ENCODE measurements around the gene PFDN6. TPM values are rescaled to one million over a fixed set of nuclear protein-coding genes. Genes with fewer than 3 reads are reported as not detected.

The PFDN6 gene
- total RNA-seq, 1 experiment from 2014 or later: 85.8 TPM

GRCh38 chr6:33299237-33299944, 10.0 kb downstream of the PFDN6 start:
- no peaks in the 10 kb centered on the region for H3K9me3 Mint-ChIP-seq
- Histone ChIP-seq H4K20me1 (ENCODE audit: control insufficient read depth, insufficient read depth, insufficient read length) (no peaks in the 10 kb centered on the region), H3K79me2 (ENCODE audit: insufficient read depth, low read length) (peaks cover 3% of the 10 kb centered on the region; the same call in 1 of the 2 replicates), H2AFZ (ENCODE audit: low read length) (no peak overlapping the region), H2BK5ac (ENCODE audit: insufficient read length, low read length) (no peak overlapping the region), H3K4me1 (ENCODE audit: insufficient read depth, low read length) (no peaks in the 10 kb centered on the region), H4K5ac (ENCODE audit: insufficient read length, low read depth, low read length) (no peak overlapping the region), H3K9ac (ENCODE audit: extremely low read depth, insufficient read length, low read length) (peak overlapping the region; percentile 85), H2AK5ac (ENCODE audit: insufficient read length, low read length) (no peak overlapping the region), H3K27ac (ENCODE audit: insufficient read length, low read depth, low read length) (peak overlapping the region; percentile 91), H3K56ac (ENCODE audit: insufficient read length, low read depth, low read length) (peak overlapping the region; percentile 7), H2BK12ac (ENCODE audit: insufficient read length, low read depth, low read length) (no peak overlapping the region), H3K23ac (ENCODE audit: insufficient read length, low read depth, low read length) (no peak overlapping the region), H2BK15ac (ENCODE audit: low read depth, low read length) (no peak overlapping the region), H3T11ph (ENCODE audit: low read length) (no peak overlapping the region), H3K23me2 (ENCODE audit: insufficient read length, low read depth, low read length, poor library complexity, severe bottlenecking) (peaks cover 22% of the 10 kb centered on the region), H4K91ac (ENCODE audit: insufficient read length, low read depth, low read length) (no peak overlapping the region), H3K9me3 (ENCODE audit: control insufficient read depth, low read depth, low read length) (no peaks in the 10 kb centered on the region), H3K4me2 (ENCODE audit: insufficient read depth, insufficient read length, low read length) (peak overlapping the region; percentile 90), H2BK20ac (ENCODE audit: low read depth, low read length, poor library complexity, severe bottlenecking) (no peak overlapping the region), H3K27me3 (ENCODE audit: insufficient read depth, low read length) (no peaks in the 10 kb centered on the region), H3K79me1 (ENCODE audit: insufficient read depth, low read depth, low read length, poor library complexity, severe bottlenecking) (no peaks in the 10 kb centered on the region), H3K14ac (ENCODE audit: insufficient read depth, low read length) (peak overlapping the region; percentile 80), H2BK120ac (ENCODE audit: low read depth, low read length, poor library complexity, severe bottlenecking) (no peak overlapping the region), H3K18ac (ENCODE audit: insufficient read length, low read depth, low read length) (peak overlapping the region; percentile 71), H4K8ac (replicated peaks; ENCODE audit: insufficient read length, low read depth, low read length) (no peak overlapping the region), H3K4ac (ENCODE audit: low read depth, low read length) (no peak overlapping the region)
- peak; percentile 81 for TF ChIP-seq CTCF (conservative IDR thresholded peaks at IDR 0.05)
- peaks cover 7 to 26% (median 17%) of the 10 kb centered on the region in 3 experiments; a peak in 6 of 7 replicates for H3K36me3 Mint-ChIP-seq (ENCODE audit: insufficient read depth in 1 of 3, low read depth in 3 of 3)
- peak overlapping the region; percentile 98 to 100 for H3K4me3 Mint-ChIP-seq
- H3K27ac Mint-ChIP-seq: peak overlapping the region; percentile 98 to 99 (median 98)
- no peaks in the 10 kb centered on the region for H3K27me3 Mint-ChIP-seq (ENCODE audit: low read depth)
- peaks cover 12 to 20% of the 10 kb centered on the region in 2 experiments for H3K4me1 Mint-ChIP-seq
- WGBS (ENCODE audit: extremely low coverage, insufficient read length, low lambda C conversion rate): no CpG with 5 or more reads among the region's 54 CpGs
- DNase-seq: peak; percentile 87

Measured in H9 (cell line).